Left colon (tissue), 2 donors: ENCODE measurements around the gene KIF4B. TPM values are rescaled to one million over a fixed set of nuclear protein-coding genes. Genes with fewer than 3 reads are reported as not detected.
A peak's percentile ranks its signal among the peaks of the same experiment; 100 is the strongest.
"Not testable (repeated sequence)": the region's sequence is repeated elsewhere in the genome, so short reads cannot be mapped to it uniquely, and the experiment has no call there.

ENCODE experiments used
- ATAC-seq: fragments of 200-7000 bp; cut with Tn5 transposase; one replicate; pipeline ENCODE4 v1.9.1; 2020; ENCODE audit warnings: mild to moderate bottlenecking, moderate library complexity
- DNase-seq, 2 donors: peaks; one replicate each; pipeline ENCODE4 v3.0.0-alpha.2; 2020
- intact Hi-C, 2 donors: fragments of 100-400 bp; cut with DNase I in 1 of 2; cut with micrococcal nuclease in 1 of 2; formaldehyde crosslinking; loops; one replicate each; pipeline versions ENCODE4 v1.11.2 to v1.14.0; 2022; cut with DNase I, micrococcal nuclease
- long read RNA-seq: library from polyadenylated mRNA; unstranded; transcript quantifications from one replicate; pipeline ENCODE4 v2.0.0, GENCODE V29; 2021
- total RNA-seq, 2 donors: library from RNA; stranded (reverse); fragmentation: NEBNext Ultra II Directional; extraction: Animal tissue kit (Norgen Biotek cat#: 25700); gene quantifications; one replicate each; pipeline ENCODE4 v1.2.1, GENCODE V29; 2021
- donor health status: DM: no; HTN: no; CAD: no.
- donor health status: DM: yes; HTN: yes; CAD: no.

KIF4B gene, protein sequence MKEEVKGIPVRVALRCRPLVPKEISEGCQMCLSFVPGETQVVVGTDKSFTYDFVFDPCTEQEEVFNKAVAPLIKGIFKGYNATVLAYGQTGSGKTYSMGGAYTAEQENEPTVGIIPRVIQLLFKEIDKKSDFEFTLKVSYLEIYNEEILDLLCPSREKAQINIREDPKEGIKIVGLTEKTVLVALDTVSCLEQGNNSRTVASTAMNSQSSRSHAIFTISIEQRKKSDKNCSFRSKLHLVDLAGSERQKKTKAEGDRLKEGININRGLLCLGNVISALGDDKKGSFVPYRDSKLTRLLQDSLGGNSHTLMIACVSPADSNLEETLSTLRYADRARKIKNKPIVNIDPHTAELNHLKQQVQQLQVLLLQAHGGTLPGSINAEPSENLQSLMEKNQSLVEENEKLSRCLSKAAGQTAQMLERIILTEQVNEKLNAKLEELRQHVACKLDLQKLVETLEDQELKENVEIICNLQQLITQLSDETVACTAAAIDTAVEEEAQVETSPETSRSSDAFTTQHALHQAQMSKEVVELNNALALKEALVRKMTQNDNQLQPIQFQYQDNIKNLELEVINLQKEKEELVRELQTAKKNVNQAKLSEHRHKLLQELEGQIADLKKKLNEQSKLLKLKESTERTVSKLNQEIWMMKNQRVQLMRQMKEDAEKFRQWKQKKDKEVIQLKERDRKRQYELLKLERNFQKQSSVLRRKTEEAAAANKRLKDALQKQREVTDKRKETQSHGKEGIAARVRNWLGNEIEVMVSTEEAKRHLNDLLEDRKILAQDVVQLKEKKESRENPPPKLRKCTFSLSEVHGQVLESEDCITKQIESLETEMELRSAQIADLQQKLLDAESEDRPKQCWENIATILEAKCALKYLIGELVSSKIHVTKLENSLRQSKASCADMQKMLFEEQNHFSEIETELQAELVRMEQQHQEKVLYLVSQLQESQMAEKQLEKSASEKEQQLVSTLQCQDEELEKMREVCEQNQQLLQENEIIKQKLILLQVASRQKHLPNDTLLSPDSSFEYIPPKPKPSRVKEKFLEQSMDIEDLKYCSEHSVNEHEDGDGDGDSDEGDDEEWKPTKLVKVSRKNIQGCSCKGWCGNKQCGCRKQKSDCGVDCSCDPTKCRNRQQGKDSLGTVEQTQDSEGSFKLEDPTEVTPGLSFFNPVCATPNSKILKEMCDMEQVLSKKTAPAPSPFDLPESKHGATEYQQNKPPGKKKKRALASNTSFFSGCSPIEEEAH
- total RNA-seq = not detected
- long read RNA-seq = 0 reads

DNA sequence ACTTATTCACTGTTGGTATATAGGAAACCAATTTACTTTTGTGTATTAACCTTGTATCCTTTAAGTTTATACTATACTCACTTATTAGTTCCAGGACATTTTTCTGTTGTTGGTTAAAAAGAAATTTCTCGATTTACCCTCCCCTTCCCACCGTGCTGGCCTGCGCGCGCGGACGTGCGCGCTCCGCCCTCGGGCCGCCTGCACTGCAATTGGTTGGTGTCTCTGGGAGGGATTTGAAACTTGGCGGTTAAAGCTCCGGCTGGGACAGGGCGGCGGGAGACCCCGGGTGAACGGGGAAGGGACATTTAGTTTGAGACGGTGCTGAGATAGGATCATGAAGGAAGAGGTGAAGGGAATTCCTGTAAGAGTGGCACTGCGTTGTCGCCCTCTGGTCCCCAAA is at the start of gene KIF4B:
Gene KIF4B, plus strand, starts transcription at position 230 of the 400 bp plus-strand sequence. Its CDS starts 105 bp downstream, at position 335.
- DNase-seq (no peak), ATAC-seq (no peak)
- intact Hi-C loops = no loop called here

DNA sequence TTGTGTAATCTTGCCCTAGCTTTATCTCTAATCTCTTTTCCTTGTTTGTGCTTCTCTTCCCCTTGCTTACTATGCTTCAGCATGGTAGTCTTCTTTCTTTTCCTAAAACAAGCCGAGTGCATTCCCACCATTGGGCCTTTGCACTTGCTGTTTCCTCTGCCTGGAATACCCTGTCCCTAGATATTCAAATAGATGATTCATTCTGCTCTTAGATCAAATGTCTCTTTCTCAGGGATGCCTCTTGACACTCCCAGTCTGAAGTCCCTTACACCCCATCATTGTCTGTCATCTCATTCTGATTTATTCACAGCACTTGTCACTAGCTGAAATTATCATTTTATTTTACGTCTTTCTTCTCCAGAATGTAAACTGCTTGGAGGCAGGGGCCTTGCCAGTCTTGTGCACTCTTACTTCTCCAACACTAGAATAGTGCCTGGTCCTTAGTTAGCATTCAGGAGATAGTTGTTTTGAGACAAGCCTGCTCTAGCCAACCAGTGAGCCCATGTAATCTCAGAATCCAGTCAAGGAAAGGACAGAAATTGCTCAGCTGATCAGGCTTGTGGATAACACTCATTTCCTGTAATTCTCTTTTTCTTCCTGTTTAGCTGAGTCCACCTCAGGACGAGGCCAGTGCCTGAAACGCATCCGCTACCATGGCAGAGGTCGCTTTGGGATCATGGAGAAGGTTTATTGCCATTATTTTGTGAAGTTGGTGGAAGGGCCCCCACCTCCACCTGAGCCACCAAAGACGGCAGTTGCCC is 47.3 kb upstream of the KIF4B start:
- intact Hi-C loops = no loop called here
- DNase-seq = no peak
- no peak for ATAC-seq

DNA sequence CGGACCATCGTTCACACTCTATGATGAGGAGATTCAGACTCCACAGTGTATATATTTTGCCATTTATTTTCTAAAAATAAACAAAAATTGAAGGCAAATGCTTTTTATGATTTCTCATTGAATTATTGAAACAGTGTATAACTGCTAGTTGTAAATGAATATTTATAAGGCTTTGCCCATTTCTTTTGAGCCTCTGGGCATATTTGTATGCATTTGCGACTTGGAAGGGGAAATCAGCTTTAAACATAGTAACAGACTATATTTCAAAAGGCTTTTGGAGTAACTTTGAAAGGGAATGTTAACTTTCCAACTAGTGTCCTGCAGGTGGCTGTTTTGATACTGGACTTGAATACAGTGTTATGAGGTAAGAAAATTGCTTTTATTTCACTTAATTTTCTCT is 46.7 kb upstream of the KIF4B start:
- ATAC-seq (no peak), DNase-seq (no peak)
- intact Hi-C loops = no loop called here

DNA sequence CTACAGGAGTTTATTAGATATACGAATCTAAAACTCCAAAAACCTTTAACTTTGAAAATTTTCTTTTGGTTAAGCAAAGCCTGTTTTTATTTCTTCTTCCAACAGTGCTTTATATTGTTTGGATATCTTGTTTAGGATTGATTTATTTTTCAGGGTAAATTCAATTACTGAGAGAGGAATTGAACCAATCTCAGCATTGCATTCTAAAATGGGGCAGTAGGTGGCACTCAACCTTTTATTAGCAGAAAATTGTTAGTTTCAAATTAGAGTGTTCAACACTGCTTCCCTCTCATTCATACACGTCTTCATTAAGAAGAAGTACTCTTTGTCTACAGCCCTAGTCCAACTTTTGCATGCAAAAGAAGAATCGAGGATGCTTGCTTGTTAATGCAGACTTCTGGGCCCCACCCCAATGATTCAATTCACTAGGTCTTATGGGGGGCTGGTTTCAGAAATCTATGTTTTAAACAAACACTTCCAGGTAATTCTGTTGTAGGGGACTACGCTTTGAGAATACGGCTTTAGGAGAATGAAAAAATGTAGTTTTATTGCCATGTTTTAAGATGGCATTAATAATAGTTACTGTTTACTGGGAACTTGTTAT is 46.0 kb upstream of the KIF4B start:
- ATAC-seq (no peak), DNase-seq (no peak)
- intact Hi-C loops = no loop called here

DNA sequence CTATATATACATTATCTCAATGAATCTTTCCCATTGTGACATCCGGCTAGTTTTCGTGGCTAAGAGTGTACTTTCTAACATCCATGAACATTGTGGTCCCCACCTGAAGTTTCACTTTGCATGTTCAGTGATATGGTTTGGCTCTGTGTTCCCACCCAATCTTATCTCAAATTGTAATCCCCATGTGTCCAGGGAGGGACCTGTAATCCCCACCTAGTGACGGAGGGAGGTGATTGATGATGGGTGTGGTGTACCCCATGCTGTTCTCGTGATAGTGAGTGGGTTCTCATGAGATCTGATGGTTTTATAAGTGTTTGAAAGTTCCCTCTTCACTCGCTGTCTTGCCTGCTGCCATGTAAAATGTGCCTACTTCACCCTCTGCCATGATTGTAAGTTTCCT is 44.6 kb upstream of the KIF4B start:
- ATAC-seq = no peak
- intact Hi-C loops = no loop called here
- no peak for DNase-seq

DNA sequence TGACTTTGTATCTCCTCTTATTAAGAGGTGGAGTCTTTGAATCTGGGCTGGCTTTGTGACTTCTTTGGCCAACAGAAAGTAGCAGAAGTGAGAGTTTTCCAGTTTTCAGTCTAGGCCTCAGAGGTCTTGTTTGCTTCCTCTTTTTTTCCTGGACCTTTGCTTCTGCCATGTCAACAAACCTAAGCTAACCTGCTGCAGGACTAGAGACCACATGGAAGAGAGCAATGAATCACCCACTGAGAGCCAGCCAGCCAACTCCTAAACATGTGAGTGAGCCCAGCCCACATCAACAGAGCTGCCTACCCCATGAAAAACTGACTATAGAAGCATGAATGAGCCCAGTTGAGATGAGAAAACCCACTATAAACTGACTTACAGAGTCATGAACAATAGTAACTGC is 42.8 kb upstream of the KIF4B start:
- ATAC-seq = peak; percentile 24

DNA sequence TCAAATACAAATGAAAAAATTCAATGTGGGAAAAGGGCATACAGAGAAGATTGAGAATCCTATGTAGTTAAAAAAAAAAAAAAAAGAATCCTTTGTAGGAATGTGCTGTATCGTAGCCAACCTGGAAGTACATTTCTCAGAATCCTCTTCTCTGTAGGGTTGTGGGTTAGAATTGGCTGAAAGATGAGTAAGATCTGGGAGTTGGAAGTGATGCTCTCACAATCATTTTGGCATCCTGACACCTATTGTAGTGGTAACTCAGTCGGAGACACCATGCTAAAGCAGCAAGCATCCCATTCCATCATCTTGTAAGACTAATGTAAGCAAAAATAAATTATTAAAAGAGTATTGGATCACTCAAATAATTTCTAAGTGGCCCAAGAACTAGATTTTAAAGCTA is 42.1 kb upstream of the KIF4B start:
- no peak for DNase-seq
- ATAC-seq = no peak
- intact Hi-C loops = no loop called here

More for the DNA sequence above, 42.8 kb upstream of the KIF4B start:
- intact Hi-C loops = no loop called here
- DNase-seq = no peak

DNA sequence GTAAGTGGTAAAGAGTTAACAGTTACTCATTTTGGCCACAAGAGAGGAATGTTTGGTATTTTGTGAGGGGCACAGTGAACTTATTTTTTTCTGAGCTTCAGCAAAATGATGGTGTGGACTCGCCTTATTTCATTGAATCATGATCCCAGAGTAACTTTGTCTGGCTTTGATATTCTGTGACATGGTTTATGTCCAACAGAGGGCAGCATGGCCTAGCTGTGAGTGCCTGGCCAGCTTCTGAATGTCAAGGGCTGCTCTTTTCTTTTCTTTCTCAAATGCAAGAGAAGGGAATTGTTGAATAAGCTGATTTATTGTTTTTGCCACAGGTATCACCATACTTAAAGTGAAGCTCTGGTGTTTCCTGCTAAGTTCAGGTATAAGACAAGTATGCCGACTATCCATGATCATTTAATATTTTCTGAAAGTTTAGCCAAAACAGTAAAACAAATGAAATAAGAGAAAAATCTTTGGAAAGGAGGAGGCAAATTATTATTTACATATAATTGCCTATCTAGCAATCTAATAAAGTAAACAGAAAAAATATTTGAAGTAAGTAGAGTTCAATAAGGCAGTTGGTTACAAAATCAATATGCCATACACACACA is 41.0 kb upstream of the KIF4B start:
- ATAC-seq = no peak
- DNase-seq = peak in 1 of 2 donors; percentile 6
- intact Hi-C loops = no loop called here

DNA sequence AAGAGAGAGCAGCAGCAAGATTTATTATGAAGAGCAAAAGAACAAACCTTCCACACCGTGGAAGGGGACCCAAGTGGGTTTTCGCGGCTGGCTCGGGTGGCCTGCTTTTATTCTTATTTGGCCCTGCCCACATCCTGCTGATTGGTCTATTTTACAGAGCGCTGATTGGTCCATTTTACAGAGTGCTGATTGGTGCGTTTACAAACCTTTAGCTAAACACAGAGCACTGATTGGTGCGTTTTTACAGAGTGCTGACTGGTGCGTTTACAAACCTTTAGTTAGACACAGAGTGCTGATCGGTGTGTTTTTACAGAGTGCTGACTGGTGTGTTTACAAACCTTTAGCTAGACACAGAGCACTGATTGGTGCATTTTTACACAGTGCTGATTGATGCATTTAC is 37.5 kb upstream of the KIF4B start:
- DNase-seq, intact Hi-C loops, ATAC-seq: not testable (repeated sequence)

DNA sequence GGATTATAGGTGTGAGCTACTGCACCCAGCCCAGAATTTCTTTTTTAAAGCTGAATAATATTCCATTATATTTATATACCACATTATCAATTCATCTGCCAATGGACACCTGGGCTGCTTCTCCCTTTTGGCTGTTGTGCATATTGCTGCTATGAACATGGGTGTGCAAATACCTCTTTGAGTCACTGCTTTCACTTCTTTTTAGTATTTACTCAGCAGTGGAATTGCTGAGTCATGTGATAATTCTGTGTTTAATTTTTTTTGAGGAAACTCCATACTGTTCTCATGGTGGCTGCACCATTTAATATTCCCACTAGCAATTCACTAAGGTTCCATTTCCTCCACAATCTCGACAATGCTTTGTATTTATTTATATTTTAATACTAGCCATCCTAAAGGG is 36.1 kb upstream of the KIF4B start:
- intact Hi-C loops = no loop called here
- no peak for ATAC-seq
- DNase-seq = no peak

DNA sequence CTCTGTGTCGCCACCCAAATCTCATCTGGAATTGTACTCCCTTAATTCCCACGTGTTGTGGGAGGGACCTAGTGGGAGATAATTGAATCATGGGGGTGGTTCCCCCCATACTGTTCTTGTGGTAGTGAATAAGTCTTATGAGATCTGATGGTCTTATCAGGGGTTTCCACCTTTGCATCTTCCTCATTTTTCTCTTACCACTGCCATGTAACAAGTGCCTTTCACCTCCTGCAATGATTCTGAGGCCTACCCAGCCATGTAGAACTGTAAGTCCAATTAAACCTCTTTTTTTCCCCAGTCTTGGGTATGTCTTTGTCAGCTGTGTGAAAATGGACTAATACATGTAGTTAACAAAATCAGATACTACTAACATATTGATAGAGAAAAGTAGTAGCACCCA is 35.3 kb upstream of the KIF4B start:
- ATAC-seq, DNase-seq, intact Hi-C loops: not testable (repeated sequence)

DNA sequence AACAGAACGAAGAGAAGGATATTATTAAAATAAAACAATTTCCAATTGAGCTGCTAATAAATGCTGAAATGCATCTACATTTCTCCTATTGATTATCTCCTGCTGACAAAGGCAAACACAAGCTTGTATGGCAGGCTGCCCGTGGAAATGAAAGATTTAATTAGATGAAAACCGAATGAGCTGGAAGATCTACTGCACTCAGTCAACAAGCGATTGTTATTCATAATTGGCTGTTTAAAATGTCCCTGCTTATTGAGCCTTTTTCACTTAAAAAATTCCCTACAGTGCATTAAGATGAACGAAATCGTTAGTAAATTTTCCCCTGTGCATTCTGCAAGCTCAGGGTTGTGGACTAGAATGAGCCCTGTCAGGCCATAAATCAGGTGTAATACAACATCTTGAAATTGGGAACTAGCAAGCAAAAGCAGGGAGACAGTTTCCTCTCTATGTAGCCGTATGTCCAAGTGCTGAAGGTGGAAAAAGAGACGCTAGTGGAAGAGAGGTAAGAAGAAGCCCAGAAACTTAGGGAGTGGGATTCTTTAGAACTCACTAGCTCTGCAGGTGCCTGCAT is 28.5 kb upstream of the KIF4B start:
- no peak for ATAC-seq
- intact Hi-C loops = no loop called here
- DNase-seq = no peak

DNA sequence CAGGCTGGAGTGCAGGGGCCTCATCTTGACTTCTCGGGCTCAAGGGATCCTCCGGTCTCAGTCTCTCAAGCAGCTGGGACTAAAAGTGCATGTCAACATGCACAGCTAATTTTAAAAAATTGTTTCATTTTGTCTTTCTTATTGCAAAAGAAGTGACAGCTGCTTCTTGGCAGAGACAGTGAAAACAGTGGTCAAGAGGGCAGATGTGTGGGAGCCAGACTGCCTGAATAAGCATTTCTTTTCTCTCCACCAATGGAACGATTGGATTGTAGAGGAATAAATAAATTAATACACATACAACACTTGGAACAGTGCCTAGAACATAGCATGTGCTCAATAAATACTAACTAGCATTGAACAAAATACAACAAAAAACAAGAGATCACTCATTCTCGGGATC is 27.4 kb upstream of the KIF4B start:
- intact Hi-C loops = no loop called here
- DNase-seq = no peak
- no peak for ATAC-seq

DNA sequence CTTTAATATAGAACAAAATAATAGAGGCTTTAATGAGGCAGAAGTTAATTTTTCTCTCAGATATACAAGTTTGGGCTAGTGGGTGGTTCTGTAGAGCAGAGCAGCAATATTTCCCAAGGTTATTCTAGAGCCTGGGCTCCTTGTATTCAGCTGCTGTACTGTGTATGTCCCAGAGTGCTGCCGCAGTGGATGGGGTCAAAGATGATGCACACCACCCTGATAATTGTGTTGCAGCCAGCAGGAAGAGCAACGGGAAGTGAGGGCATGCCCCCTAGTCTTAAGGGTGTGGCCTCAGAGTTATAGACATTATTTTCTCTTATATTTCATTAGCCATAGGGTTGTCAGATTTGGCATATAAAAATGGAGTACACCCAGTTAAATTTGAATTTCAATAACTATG is 23.9 kb upstream of the KIF4B start:
- ATAC-seq = no peak
- intact Hi-C loops = no loop called here
- DNase-seq = no peak

DNA sequence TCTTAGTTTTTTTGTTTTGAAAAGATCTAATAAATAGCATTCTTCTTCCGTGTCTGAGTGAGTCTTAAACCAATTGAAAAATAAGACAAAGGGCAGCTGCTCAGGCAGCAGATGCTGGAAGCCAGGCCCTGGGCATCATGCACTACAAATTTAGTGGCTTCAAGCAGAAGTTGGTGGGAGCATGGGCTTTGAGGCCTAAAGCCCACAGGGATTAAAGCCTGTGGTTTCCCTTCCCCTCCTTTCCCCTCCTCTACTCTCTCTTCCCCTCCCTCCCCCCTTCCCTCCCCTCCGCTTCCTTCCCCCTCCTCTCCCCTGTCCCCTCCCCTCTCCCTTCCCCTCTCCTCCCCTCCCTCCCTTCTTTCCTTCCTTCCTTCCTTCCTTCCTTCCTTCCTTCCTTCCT is 20.1 kb upstream of the KIF4B start:
- DNase-seq = no peak
- intact Hi-C loops = no loop called here
- no peak for ATAC-seq

DNA sequence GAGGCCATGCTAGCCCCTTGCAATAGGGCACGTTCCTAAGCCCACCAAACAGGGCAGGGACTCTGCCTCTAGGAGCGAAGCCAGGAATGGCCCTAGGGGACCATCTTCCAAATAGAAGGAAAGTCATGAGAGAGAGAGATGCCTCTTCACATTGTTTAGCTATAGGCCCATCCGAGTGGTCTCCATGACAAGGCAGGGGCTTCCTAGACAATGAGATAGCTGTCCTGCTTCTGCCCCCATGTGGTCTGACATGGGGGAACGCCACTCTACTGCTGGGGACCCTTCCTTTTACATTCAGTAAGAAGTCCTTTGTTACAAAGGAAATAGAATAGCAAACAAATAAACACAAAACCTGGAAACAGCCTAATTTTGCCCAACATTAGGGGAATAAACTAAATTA is 17.9 kb upstream of the KIF4B start:
- DNase-seq (no peak), ATAC-seq (no peak)
- intact Hi-C loops = no loop called here

DNA sequence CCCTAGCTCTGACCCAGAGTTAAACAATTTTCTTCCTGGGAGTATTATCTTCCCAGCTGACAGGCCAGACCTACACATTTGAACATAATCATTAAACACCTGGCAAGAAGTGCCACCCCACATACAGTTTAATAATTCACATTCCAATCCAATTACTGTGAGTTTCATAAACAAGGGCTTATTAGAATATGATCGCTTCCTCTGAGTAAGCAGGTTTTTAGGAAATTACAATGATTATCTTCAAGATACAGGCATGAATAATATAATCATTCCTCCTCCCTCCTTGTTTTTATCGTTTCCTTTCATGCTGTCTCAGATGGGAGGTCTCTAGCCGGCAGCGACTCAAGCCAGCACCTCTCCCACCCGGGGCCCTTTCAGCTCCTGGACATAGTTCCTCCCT is 15.8 kb upstream of the KIF4B start:
- intact Hi-C loops = no loop called here
- DNase-seq = no peak
- no peak for ATAC-seq

DNA sequence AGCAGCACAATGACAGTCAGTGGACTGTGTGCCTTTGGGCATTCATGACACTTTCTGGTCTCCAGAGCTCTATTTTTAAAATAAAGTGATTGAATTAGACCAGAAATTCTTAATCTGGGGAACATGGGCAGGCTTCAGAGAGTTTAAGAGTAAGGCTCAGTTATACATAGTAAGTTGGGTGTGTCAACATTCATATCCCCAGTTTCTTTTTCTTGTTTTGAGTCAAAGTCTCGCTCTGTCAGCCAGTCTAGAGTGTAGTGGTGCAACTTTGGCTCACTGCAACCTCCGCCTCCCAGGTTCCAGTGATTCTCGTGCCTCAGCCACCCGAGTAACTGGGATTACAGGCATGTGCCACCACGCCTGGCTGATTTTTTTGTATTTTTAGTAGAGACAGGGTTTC is 13.7 kb upstream of the KIF4B start:
- no peak for DNase-seq
- intact Hi-C loops = no loop called here
- no peak for ATAC-seq
